Esophagus squamous epithelium (tissue), 5 donors: Measurements from ENCODE around the gene FAM107B. TPM values are rescaled to one million over a fixed set of nuclear protein-coding genes. Genes with fewer than 3 reads are reported as not detected.
"Not testable (repeated sequence)": the region's sequence is repeated elsewhere in the genome, so short reads cannot be mapped to it uniquely, and the experiment has no call there.

Experiments used
- DNase-seq: peaks from one replicate; lab custom pipeline; 2025; lab: John Stamatoyannopoulos, UW
- H3K27ac ChIP-seq, 4 donors: fragments of 200-600 bp; sonication (generic); one replicate each; pipeline ENCODE4 v1.5.1; 2016 to 2019; ENCODE audit warnings: mild to moderate bottlenecking in 1 of 4
- H3K27me3 ChIP-seq, 4 donors: fragments of 200-600 bp; sonication (generic); 1 replicate in 3 of 4; 2 replicates in 1 of 4; pipeline versions ENCODE4 v1.5.1 to v1.6.0; 2017 to 2021; ENCODE audit warnings: antibody characterized with exemption in 1 of 4
- H3K36me3 ChIP-seq, 3 donors: fragments of 200-600 bp; sonication (generic); one replicate each; pipeline ENCODE4 v1.5.1; 2016 to 2019
- H3K4me1 ChIP-seq, 3 donors: fragments of 200-600 bp; sonication (generic); one replicate each; pipeline ENCODE4 v1.5.1; 2017 to 2019
- H3K4me3 ChIP-seq, 4 donors: fragments of 200-600 bp; sonication (generic); 1 replicate in 3 of 4; 2 replicates in 1 of 4; pipeline ENCODE4 v1.5.1; 2016 to 2019; ENCODE audit warnings: mild to moderate bottlenecking in 2 of 4, moderate library complexity in 1 of 4
- H3K9me3 ChIP-seq, 3 donors: fragments of 200-600 bp; sonication (generic); one replicate each; pipeline ENCODE4 v1.5.1; 2016 to 2019
- POLR2A ChIP-seq, 4 donors: fragments of 450-650 bp; IDR thresholded peaks; one replicate each; pipeline ENCODE4 v1.6.1; 2017; ENCODE audit warnings: antibody characterized with exemption in 4 of 4, mild to moderate bottlenecking in 4 of 4, moderate library complexity in 3 of 4
- WGBS, 2 donors: methylation state at CpG; one replicate each; pipeline ENCODE4 v1.1.5; 2018; 5-methylcytosine and 5-hydroxymethylcytosine counted together
- intact Hi-C: fragments of 100-400 bp; cut with DNase I; formaldehyde crosslinking; loops from one replicate; pipeline ENCODE4 v1.15.0; 2022
- total RNA-seq, 4 donors: library from RNA; depleted of rRNA; stranded (reverse); fragments of >200 nt; gene quantifications; one replicate each; pipeline ENCODE4 v1.1.0, GENCODE V29; 2016
- TF ChIP-seq, protein P1 (sequence below), 6 experiments: fragments of 450-650 bp in 4 of 6; fragments of 200-600 bp in 2 of 6; sonication (generic) in 2 of 6; IDR thresholded peaks; one replicate each; pipeline ENCODE4 v1.5.1; 2016 to 2019; ENCODE audit warnings: antibody characterized with exemption in 6 of 6, mild to moderate bottlenecking in 4 of 6, moderate library complexity in 4 of 6
- donor health status: DM: yes; HTN: yes; CAD: no.

The FAM107B gene
- total RNA-seq, 4 donors from 2014 or later: 6.7 to 17.0 (median 12.9) TPM

DNA sequence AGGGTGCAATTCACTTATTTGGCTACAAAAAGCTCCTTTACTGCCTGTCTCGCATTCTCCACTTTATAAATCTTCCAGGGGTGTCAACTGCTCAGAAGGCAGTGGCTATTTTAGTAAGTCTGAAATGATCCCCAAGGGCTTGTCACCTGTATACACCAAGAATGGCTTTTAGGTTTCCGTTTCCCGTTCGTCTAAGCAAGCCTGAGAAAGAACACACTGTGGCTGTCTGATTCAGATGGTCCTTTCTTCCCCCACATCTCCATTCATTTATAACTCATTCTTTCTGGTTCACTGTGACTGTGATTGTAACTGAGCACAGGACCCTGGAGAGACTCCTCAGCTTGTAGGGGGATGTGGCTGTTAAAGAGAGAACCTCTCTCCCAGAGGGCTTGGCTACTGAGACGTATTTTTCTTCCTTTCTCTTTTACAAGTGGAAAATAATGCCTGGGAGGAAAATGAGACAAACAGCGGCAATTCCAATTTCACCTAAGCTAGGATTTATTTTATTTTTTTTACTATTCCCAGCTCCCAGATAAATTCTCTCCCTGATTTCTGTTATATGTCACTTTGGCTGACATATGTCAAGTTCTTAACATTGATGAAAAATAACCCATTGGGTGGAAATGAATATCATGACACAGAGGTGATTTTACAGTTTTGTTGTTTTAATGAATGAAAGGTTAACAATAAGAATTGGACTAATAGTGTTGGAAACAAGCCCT, 129.3 kb downstream of the FAM107B start:
- Histone ChIP-seq H3K27ac (no peak overlapping the region), H3K27me3 (no peaks in the 10 kb centered on the region), H3K36me3 (no peaks in the 10 kb centered on the region), H3K9me3 (no peaks in the 10 kb centered on the region), H3K4me1 (peaks cover 8 to 19% (median 14%) of the 10 kb centered on the region in 3 donors), H3K4me3 (no peak overlapping the region)
- TF ChIP-seq, protein P1, sequence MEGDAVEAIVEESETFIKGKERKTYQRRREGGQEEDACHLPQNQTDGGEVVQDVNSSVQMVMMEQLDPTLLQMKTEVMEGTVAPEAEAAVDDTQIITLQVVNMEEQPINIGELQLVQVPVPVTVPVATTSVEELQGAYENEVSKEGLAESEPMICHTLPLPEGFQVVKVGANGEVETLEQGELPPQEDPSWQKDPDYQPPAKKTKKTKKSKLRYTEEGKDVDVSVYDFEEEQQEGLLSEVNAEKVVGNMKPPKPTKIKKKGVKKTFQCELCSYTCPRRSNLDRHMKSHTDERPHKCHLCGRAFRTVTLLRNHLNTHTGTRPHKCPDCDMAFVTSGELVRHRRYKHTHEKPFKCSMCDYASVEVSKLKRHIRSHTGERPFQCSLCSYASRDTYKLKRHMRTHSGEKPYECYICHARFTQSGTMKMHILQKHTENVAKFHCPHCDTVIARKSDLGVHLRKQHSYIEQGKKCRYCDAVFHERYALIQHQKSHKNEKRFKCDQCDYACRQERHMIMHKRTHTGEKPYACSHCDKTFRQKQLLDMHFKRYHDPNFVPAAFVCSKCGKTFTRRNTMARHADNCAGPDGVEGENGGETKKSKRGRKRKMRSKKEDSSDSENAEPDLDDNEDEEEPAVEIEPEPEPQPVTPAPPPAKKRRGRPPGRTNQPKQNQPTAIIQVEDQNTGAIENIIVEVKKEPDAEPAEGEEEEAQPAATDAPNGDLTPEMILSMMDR (IDR thresholded peaks at IDR 0.05): no peak
- no peak for TF ChIP-seq POLR2A (IDR thresholded peaks at IDR 0.05)
- 54 to 84% methylated on average over 6 of the region's 6 CpGs for WGBS, 2 donors
- intact Hi-C loops: no loop called here
- DNase-seq: no peak

DNA sequence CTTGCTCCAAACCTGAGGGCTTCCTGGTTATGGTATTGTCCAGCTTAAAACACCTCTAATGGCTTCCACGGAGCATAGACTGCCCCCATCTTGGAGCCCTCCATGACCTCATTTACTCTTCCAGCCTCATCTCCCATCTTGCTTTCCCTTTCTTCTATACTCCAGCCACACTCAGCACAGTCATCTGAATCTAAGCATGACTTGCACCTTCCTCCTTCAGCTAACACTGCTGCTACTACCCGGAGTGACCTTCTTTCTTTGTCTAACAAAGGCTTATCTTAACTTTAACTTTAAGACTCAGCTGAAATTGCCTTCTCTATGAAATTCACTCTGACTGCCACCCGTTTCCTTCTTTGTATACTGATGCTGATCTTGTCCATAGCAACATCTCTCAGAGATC, 135.1 kb downstream of the FAM107B start:
- H3K36me3 ChIP-seq: no peaks in the 10 kb centered on the region
- no peak overlapping the region for H3K4me3 ChIP-seq
- H3K27ac ChIP-seq: no peak overlapping the region
- H3K27me3 ChIP-seq: no peaks in the 10 kb centered on the region
- DNase-seq: no peak
- TF ChIP-seq, protein P1 (IDR thresholded peaks at IDR 0.05): no peak
- TF ChIP-seq POLR2A (IDR thresholded peaks at IDR 0.05): no peak
- intact Hi-C loops: no loop called here
- H3K9me3 ChIP-seq: no peaks in the 10 kb centered on the region
- H3K4me1 ChIP-seq: no peaks in the 10 kb centered on the region
- 53% methylated on average over 3 of the region's 3 CpGs for WGBS, 2 donors

DNA sequence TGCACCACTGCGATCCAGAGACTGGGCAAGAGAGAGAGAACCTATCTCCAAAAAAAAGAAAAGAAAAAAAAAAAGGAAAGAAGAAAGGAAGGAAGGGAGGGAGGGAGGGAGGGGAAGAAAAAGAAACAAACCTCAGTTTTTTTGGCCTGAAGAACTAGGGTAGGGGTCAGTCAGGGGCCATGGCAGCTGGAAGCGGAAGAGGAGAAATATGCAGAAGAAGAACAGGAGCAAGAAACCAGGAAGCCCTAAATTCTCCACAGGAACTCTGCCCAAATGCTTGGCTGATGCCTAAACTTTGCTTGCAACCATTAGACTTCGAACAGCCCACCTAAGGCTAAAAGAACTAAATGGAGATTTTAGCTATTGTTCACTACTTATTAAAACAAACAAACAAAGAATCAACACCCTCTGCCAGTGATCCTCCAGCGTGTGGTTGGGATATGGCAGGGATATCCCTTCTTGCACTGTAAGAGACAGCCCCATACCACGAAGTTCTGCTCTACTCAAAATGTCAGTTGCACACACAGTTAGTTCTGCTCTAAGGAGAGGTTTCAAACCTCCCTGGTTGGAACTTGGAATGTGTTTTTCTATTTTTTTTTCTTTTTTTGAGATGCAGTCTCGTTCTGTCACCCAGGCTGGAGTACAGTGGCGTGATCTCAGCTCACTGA, 139.5 kb downstream of the FAM107B start:
- Histone ChIP-seq H3K36me3 (no peaks in the 10 kb centered on the region), H3K9me3 (no peaks in the 10 kb centered on the region), H3K27me3 (no peaks in the 10 kb centered on the region), H3K4me1 (no peaks in the 10 kb centered on the region), H3K27ac (no peak overlapping the region), H3K4me3 (no peak overlapping the region)
- intact Hi-C loops: no loop called here
- TF ChIP-seq POLR2A (IDR thresholded peaks at IDR 0.05): no peak
- TF ChIP-seq, protein P1 (IDR thresholded peaks at IDR 0.05): no peak
- WGBS, 2 donors: 72 to 76% methylated on average over 6 to 7 of the region's 7 CpGs
- DNase-seq: no peak

DNA sequence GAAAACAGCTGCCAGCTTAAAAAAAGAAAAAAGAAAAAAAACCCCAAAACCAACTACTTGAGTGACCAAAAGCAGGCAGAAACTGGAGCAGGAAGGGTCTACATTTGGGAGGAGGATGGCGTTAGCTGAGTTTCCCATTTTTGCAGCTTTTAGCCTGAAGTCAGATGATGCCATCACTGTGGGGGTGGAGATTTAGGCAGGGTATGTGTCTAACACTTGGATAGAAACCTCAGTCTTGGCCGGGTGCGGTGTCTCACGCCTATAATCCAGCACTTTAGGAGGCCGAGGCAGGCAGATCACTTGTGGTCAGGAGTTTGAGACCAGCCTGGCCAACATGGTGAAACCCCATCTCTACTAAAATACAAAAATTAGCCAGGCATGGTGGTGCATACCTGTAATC, 140.1 kb downstream of the FAM107B start:
- H3K4me3 ChIP-seq, H3K9me3 ChIP-seq, H3K27ac ChIP-seq, H3K36me3 ChIP-seq, H3K27me3 ChIP-seq, H3K4me1 ChIP-seq, intact Hi-C loops, DNase-seq: not testable (repeated sequence)
- WGBS, 2 donors: 31 to 69% methylated on average over 1 to 4 of the region's 5 CpGs

DNA sequence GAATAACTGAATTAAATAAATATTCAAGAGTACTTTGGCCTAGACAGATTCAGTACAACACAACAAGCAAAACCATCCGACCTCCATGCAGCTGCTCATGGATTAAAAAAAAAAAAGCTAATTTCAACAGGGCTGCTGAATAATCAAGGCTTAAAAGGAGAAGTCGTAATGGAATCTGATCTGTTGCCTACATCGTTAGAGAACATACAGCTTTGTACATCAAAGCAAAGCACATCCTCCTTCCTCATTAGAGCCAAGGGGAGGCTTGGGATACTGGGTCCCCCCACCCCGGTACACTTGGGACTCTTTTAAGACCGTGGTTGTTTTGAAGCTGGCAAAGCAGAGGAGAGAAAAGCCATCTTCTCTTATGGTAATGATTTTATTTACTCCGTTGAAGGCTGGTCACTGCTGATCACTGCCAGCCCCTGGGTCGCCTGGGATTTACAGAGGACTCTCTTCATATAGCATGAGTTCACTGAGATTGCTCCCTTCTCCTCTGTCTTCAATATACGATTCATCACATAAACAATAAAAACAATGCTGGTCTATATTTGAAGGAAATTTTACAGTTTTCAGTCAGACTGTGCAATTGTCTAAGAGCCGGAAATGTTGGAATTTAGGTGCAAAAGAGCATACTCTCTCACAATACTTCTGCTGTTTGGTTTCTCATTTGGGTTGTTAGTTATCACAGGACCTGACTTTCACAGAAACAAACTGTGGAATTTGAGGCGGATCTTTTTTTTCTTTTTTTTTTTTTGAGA, 148.8 kb downstream of the FAM107B start:
- Histone ChIP-seq H3K4me1 (peaks cover 0 to 10% (median 0%) of the 10 kb centered on the region in 3 donors), H3K27ac (peak overlapping the region in 2 of 4 donors; percentile 32 to 59), H3K4me3 (no peak overlapping the region), H3K36me3 (no peaks in the 10 kb centered on the region), H3K27me3 (no peaks in the 10 kb centered on the region), H3K9me3 (no peaks in the 10 kb centered on the region)
- no peak for TF ChIP-seq POLR2A (IDR thresholded peaks at IDR 0.05)
- TF ChIP-seq, protein P1 (IDR thresholded peaks at IDR 0.05): no peak
- 61 to 68% methylated on average over 10 of the region's 10 CpGs for WGBS, 2 donors
- no peak for DNase-seq
- intact Hi-C loops: no loop called here
